Adrenal gland (tissue), 19 donors: ENCODE results near the gene TARS3. TPM values are rescaled to one million over a fixed set of nuclear protein-coding genes. Genes with fewer than 3 reads are reported as not detected.

ENCODE experiments used
- DNase-seq, 7 donors: peaks; one replicate each; pipeline ENCODE4 v3.0.0-alpha.2; 2019 to 2020
- H3K27ac ChIP-seq, 5 donors: fragments of 200-600 bp; sonication (generic) in 4 of 5; 1 replicate in 3 of 5; 2 replicates in 2 of 5; pipeline versions ENCODE4 v1.5.1 to v1.8.0; 2016 to 2020; ENCODE audit warnings: mild to moderate bottlenecking in 1 of 5
- H3K27me3 ChIP-seq: fragments of 200-600 bp; 2 replicates; pipeline ENCODE4 v1.8.0; 2021
- H3K36me3 ChIP-seq, 2 donors: fragments of 200-600 bp; replicated peaks in 1 of 2; 1 replicate in 1 of 2; 2 replicates in 1 of 2; pipeline versions ENCODE4 v1.5.1 to v1.8.0; 2018 to 2022
- H3K4me1 ChIP-seq, 2 donors: fragments of 200-600 bp; replicated peaks in 1 of 2; 1 replicate in 1 of 2; 2 replicates in 1 of 2; pipeline versions ENCODE4 v1.5.1 to v1.8.0; 2018 to 2021
- H3K4me3 ChIP-seq, 4 donors: fragments of 200-600 bp; sonication (generic) in 3 of 4; one replicate each; pipeline ENCODE4 v1.5.1; 2016 to 2018
- H3K9me3 ChIP-seq, 3 donors: fragments of 200-600 bp; sonication (generic) in 1 of 3; replicated peaks in 1 of 3; 1 replicate in 2 of 3; 2 replicates in 1 of 3; pipeline versions ENCODE4 v1.5.1 to v1.8.0; 2016 to 2021
- CTCF ChIP-seq, 6 experiments: fragments of 450-650 bp in 4 of 6; fragments of 200-600 bp in 2 of 6; sonication (generic) in 1 of 6; IDR thresholded peaks; 1 replicate in 5 of 6; 2 replicates in 1 of 6; pipeline versions ENCODE4 v1.5.1 to v1.8.0; 2016 to 2021; ENCODE audit warnings: antibody characterized with exemption in 6 of 6, mild to moderate bottlenecking in 2 of 6, moderate library complexity in 1 of 6
- POLR2A ChIP-seq, 2 donors: fragments of 450-650 bp; IDR thresholded peaks; one replicate each; pipeline ENCODE4 v1.6.1; 2017; ENCODE audit warnings: antibody characterized with exemption in 2 of 2, mild to moderate bottlenecking in 2 of 2, moderate library complexity in 1 of 2
- WGBS, 4 donors: extraction: QIAGEN DNeasy Blood & Tissue Kit in 2 of 4; methylation state at CpG; one replicate each; pipeline versions ENCODE4 v1.1.5 to v1.1.7; 2013 to 2017; 5-methylcytosine and 5-hydroxymethylcytosine counted together
- intact Hi-C, 2 donors: fragments of 100-400 bp; cut with DNase I; formaldehyde crosslinking; loops; one replicate each; pipeline versions ENCODE4 v1.14.1 to v1.15.0; 2022 to 2023
- long read RNA-seq, 10 donors: library from polyadenylated mRNA in 3 of 10; unstranded in 2 of 10; stranded (forward) in 1 of 10; transcript quantifications; one replicate each; pipeline ENCODE4 v2.0.0 and lab custom pipeline, GENCODE V29; 2021 to 2026
- polyA plus RNA-seq, 3 donors: library from polyadenylated mRNA; stranded (reverse); fragments of 200-250 nt in 2 of 3; fragments of 350-450 nt in 1 of 3; fragmentation: Illumina TruSeq in 1 of 3; extraction: RNeasy Lipid Tissue Mini Kit (QIAGEN cat#74804) in 1 of 3; gene quantifications; one replicate each; pipeline ENCODE4 v1.2.3, GENCODE V29; 2013 to 2014
- total RNA-seq, 9 donors: library from RNA; depleted of rRNA in 4 of 9; stranded (reverse); fragments of >200 nt in 4 of 9; fragments of 120-200 nt in 1 of 9; fragmentation: NEBNext Ultra II Directional in 1 of 9; extraction: Animal tissue kit (Norgen Biotek cat#: 25700) in 1 of 9; gene quantifications; one replicate each; pipeline versions ENCODE4 v1.1.0 to v1.2.4, GENCODE V29; 2013 to 2023
- donor health status: healthy with polysubstance abuse.
- donor health status: Bipolar disorder and iron deficiency.
- donor health status: DM: yes; HTN: yes; CAD: no.
- donor health status: DM: no; HTN: no; CAD: no.
- donor health status: DM: no; HTN: no; CAD: no.
- donor health status: DM: yes; HTN: yes; CAD: no.

TARS3 gene
- 10 to 100 TPM; 10.4 to 28.5 (median 14.1) TPM for total RNA-seq
- 10 to 100 TPM in 1 of 3 donors, 1 to 10 TPM in 2; 4.8 to 14.6 (median 9.4) TPM for polyA plus RNA-seq
- long read RNA-seq, donor 1, partial matches to known transcripts: 0 of 2 reads
- long read RNA-seq, donor 1, other reads (novel, unspliced or antisense): 0 of 2 reads
- long read RNA-seq, donor 2: 0 reads
- long read RNA-seq, donor 3, partial matches to known transcripts: 0 of 1 reads
- long read RNA-seq, donor 3, other reads (novel, unspliced or antisense): 0 of 1 reads
- long read RNA-seq, donor 4, partial matches to known transcripts: 19 of 21 reads
- long read RNA-seq, donor 4, other reads (novel, unspliced or antisense): 1 of 21 reads
- long read RNA-seq, donor 5, transcript TARSL2-201 (19 exons, 3,610 nt): major isoform, 36 of 40 reads
- long read RNA-seq, donor 5, partial matches to known transcripts: 2 of 40 reads
- long read RNA-seq, donor 5, other reads (novel, unspliced or antisense): 2 of 40 reads
- long read RNA-seq, donor 6, partial matches to known transcripts: 6 of 7 reads
- long read RNA-seq, donor 6, other reads (novel, unspliced or antisense): 1 of 7 reads
- long read RNA-seq, donor 7: 0 reads
- long read RNA-seq, donor 8: 0 reads
- long read RNA-seq, donor 9: 0 reads
- long read RNA-seq, donor 10, partial matches to known transcripts: 0 of 1 reads
- long read RNA-seq, donor 10, other reads (novel, unspliced or antisense): 0 of 1 reads

GRCh38 chr15:101723874-101724674 lies at the start of gene TARS3:
TSS of gene TARS3 (minus strand) at chr15:101724473. CDS start at chr15:101724387, 86 bp downstream.
- H3K27me3 ChIP-seq: no peaks in the 10 kb centered on the region

GRCh38 chr15:101773496-101774100 lies 49.3 kb upstream of the TARS3 start:
- intact Hi-C loops: no loop called here
- Histone ChIP-seq H3K27ac (no peak overlapping the region), H3K9me3 (no peaks in the 10 kb centered on the region), H3K27me3 (no peaks in the 10 kb centered on the region), H3K4me1 (no peaks in the 10 kb centered on the region), H3K4me3 (no peak overlapping the region), H3K36me3 (no peaks in the 10 kb centered on the region)
- no peak for DNase-seq
- WGBS, 4 donors: 58 to 73% (median 70%) methylated on average over 5 to 7 of the region's 7 CpGs; no CpG with 5 or more reads in 1 of the 4 donors
- TF ChIP-seq CTCF (IDR thresholded peaks at IDR 0.05) (no peak), POLR2A (IDR thresholded peaks at IDR 0.05) (no peak)

More at GRCh38 chr15:101723874-101724674, at the start of gene TARS3:
- Histone ChIP-seq H3K4me1 (peaks cover 6 to 14% of the 10 kb centered on the region in 2 donors), H3K27ac (peak within 1 kb of the TSS; percentile 79 to 95 (median 93)), H3K9me3 (no peaks in the 10 kb centered on the region), H3K4me3 (peak within 1 kb of the TSS; percentile 46 to 81 (median 73)), H3K36me3 (peaks cover 0 to 28% of the 10 kb centered on the region in 2 donors)
- TF ChIP-seq POLR2A (IDR thresholded peaks at IDR 0.05): peak; percentile 94 to 96
- TF ChIP-seq CTCF (IDR thresholded peaks at IDR 0.05): peak in 1 of 6 experiments; percentile 34
- 0 to 1% (median 0%) methylated on average over 8 to 92 of the region's 93 CpGs for WGBS, 4 donors
- intact Hi-C loops: no loop called here
- peak; percentile 93 to 98 (median 97) for DNase-seq

- intact Hi-C loops: no loop called here
Observed at GRCh38 chr15:101772921-101773320, 48.6 kb upstream of the TARS3 start.

More at GRCh38 chr15:101772921-101773320, 48.6 kb upstream of the TARS3 start:
- H3K36me3 ChIP-seq: no peaks in the 10 kb centered on the region
- no peaks in the 10 kb centered on the region for H3K9me3 ChIP-seq
- 84 to 94% (median 92%) methylated on average over 7 to 8 of the region's 8 CpGs for WGBS, 4 donors
- no peak overlapping the region for H3K27ac ChIP-seq
- H3K4me1 ChIP-seq: no peaks in the 10 kb centered on the region
- H3K27me3 ChIP-seq: no peaks in the 10 kb centered on the region
- no peak for DNase-seq
- no peak overlapping the region for H3K4me3 ChIP-seq
- TF ChIP-seq CTCF (IDR thresholded peaks at IDR 0.05): no peak
- no peak for TF ChIP-seq POLR2A (IDR thresholded peaks at IDR 0.05)
